ENCODE data around the gene KLHL7. TPM values are rescaled to one million over a fixed set of nuclear protein-coding genes. Genes with fewer than 3 reads are reported as not detected.

KLHL7 gene
- total RNA-seq, 1 donor from 2014 or later: 38.7 TPM

GRCh38 chr7:23072048-23072447 lies 33.5 kb upstream of the KLHL7 start:
- Histone ChIP-seq H3K27me3 (ENCODE audit: insufficient read depth, low read length) (no peaks in the 10 kb centered on the region), H2AFZ (ENCODE audit: low read depth, low read length) (no peak overlapping the region), H3K27ac (ENCODE audit: low read depth, low read length) (no peak overlapping the region), H3K4me3 (ENCODE audit: insufficient read depth, low read depth, low read length) (no peak overlapping the region), H3K9ac (ENCODE audit: low read length) (no peak overlapping the region), H4K20me1 (ENCODE audit: insufficient read depth, low read length) (no peaks in the 10 kb centered on the region), H3K9me3 (ENCODE audit: insufficient read depth, low read depth, low read length) (no peaks in the 10 kb centered on the region), H3K36me3 (ENCODE audit: insufficient read depth, low read length) (no peaks in the 10 kb centered on the region), H3K4me1 (ENCODE audit: insufficient read depth, low read length) (peaks cover 12% of the 10 kb centered on the region), H3K79me2 (ENCODE audit: insufficient read depth, low read length) (no peaks in the 10 kb centered on the region), H3K4me2 (ENCODE audit: low read length) (no peak overlapping the region)
- DNase-seq (ENCODE audit: low read depth) (no peak), FAIRE-seq (no peak)
- no peak overlapping the region for H3K27ac Mint-ChIP-seq (ENCODE audit: unreplicated experiment)
- H3K27me3 Mint-ChIP-seq (ENCODE audit: low read depth, unreplicated experiment): no peaks in the 10 kb centered on the region
- no peaks in the 10 kb centered on the region for H3K36me3 Mint-ChIP-seq (ENCODE audit: low read depth, unreplicated experiment)
- H3K9me3 Mint-ChIP-seq (ENCODE audit: unreplicated experiment): no peaks in the 10 kb centered on the region
- H3K4me1 Mint-ChIP-seq (ENCODE audit: low read depth, unreplicated experiment): peaks cover 15% of the 10 kb centered on the region
- TF ChIP-seq EZH2 (IDR thresholded peaks at IDR 0.05; ENCODE audit: insufficient read depth, low read length): no peak
- TF ChIP-seq CTCF (IDR thresholded peaks at IDR 0.05; ENCODE audit: insufficient read depth, low read depth, low read length): peak; percentile 10
- H3K4me3 Mint-ChIP-seq (ENCODE audit: unreplicated experiment): no peak overlapping the region

GRCh38 chr7:23072922-23073321 lies 32.7 kb upstream of the KLHL7 start:
- no peaks in the 10 kb centered on the region for H3K9me3 Mint-ChIP-seq (ENCODE audit: unreplicated experiment)
- no peak for FAIRE-seq
- no peaks in the 10 kb centered on the region for H3K36me3 Mint-ChIP-seq (ENCODE audit: low read depth, unreplicated experiment)
- no peaks in the 10 kb centered on the region for H3K36me3 ChIP-seq (ENCODE audit: insufficient read depth, low read length)
- H3K79me2 ChIP-seq (ENCODE audit: insufficient read depth, low read length): no peaks in the 10 kb centered on the region
- no peaks in the 10 kb centered on the region for H3K9me3 ChIP-seq (ENCODE audit: insufficient read depth, low read depth, low read length)
- H3K27me3 Mint-ChIP-seq (ENCODE audit: low read depth, unreplicated experiment): no peaks in the 10 kb centered on the region
- peaks cover 10% of the 10 kb centered on the region for H3K4me1 Mint-ChIP-seq (ENCODE audit: low read depth, unreplicated experiment)
- peaks cover 12% of the 10 kb centered on the region for H3K4me1 ChIP-seq (ENCODE audit: insufficient read depth, low read length)
- DNase-seq (ENCODE audit: low read depth): no peak
- H3K4me3 Mint-ChIP-seq (ENCODE audit: unreplicated experiment): no peak overlapping the region
- H3K9ac ChIP-seq (ENCODE audit: low read length): no peak overlapping the region
- H3K27ac ChIP-seq (ENCODE audit: low read depth, low read length): no peak overlapping the region
- TF ChIP-seq EZH2 (IDR thresholded peaks at IDR 0.05; ENCODE audit: insufficient read depth, low read length): no peak
- TF ChIP-seq CTCF (IDR thresholded peaks at IDR 0.05; ENCODE audit: insufficient read depth, low read depth, low read length): no peak
- H3K4me2 ChIP-seq (ENCODE audit: low read length): no peak overlapping the region
- H3K4me3 ChIP-seq (ENCODE audit: insufficient read depth, low read depth, low read length): no peak overlapping the region
- H3K27ac Mint-ChIP-seq (ENCODE audit: unreplicated experiment): no peak overlapping the region
- H3K27me3 ChIP-seq (ENCODE audit: insufficient read depth, low read length): no peaks in the 10 kb centered on the region
- H2AFZ ChIP-seq (ENCODE audit: low read depth, low read length): no peak overlapping the region
- H4K20me1 ChIP-seq (ENCODE audit: insufficient read depth, low read length): no peaks in the 10 kb centered on the region

- H3K4me1 ChIP-seq (ENCODE audit: insufficient read depth, low read length): peaks cover 12% of the 10 kb centered on the region
- FAIRE-seq (no peak), DNase-seq (ENCODE audit: low read depth) (peak; percentile 29)
- peak overlapping the region; percentile 22 for H3K4me2 ChIP-seq (ENCODE audit: low read length)
- no peaks in the 10 kb centered on the region for H3K36me3 Mint-ChIP-seq (ENCODE audit: low read depth, unreplicated experiment)
- H3K79me2 ChIP-seq (ENCODE audit: insufficient read depth, low read length): no peaks in the 10 kb centered on the region
- no peaks in the 10 kb centered on the region for H3K9me3 Mint-ChIP-seq (ENCODE audit: unreplicated experiment)
- peaks cover 10% of the 10 kb centered on the region for H3K4me1 Mint-ChIP-seq (ENCODE audit: low read depth, unreplicated experiment)
- H3K9ac ChIP-seq (ENCODE audit: low read length): no peak overlapping the region
- H3K27me3 Mint-ChIP-seq (ENCODE audit: low read depth, unreplicated experiment): no peaks in the 10 kb centered on the region
- H2AFZ ChIP-seq (ENCODE audit: low read depth, low read length): peak overlapping the region; percentile 16
- no peak overlapping the region for H3K27ac Mint-ChIP-seq (ENCODE audit: unreplicated experiment)
- no peaks in the 10 kb centered on the region for H4K20me1 ChIP-seq (ENCODE audit: insufficient read depth, low read length)
- no peak overlapping the region for H3K4me3 Mint-ChIP-seq (ENCODE audit: unreplicated experiment)
- H3K27me3 ChIP-seq (ENCODE audit: insufficient read depth, low read length): no peaks in the 10 kb centered on the region
- no peak overlapping the region for H3K4me3 ChIP-seq (ENCODE audit: insufficient read depth, low read depth, low read length)
- no peaks in the 10 kb centered on the region for H3K9me3 ChIP-seq (ENCODE audit: insufficient read depth, low read depth, low read length)
- TF ChIP-seq CTCF (IDR thresholded peaks at IDR 0.05; ENCODE audit: insufficient read depth, low read depth, low read length) (no peak), EZH2 (IDR thresholded peaks at IDR 0.05; ENCODE audit: insufficient read depth, low read length) (no peak)
- H3K27ac ChIP-seq (ENCODE audit: low read depth, low read length): no peak overlapping the region
- no peaks in the 10 kb centered on the region for H3K36me3 ChIP-seq (ENCODE audit: insufficient read depth, low read length)
Measured at GRCh38 chr7:23074443-23075261, 30.9 kb upstream of the KLHL7 start.

Data from astrocyte (in vitro differentiated cells and primary cell).